Panc1 (cell line): ENCODE results near the gene POLRMT. TPM values are rescaled to one million over a fixed set of nuclear protein-coding genes. Genes with fewer than 3 reads are reported as not detected.

Source experiments
- ATAC-seq: fragments of 200-7000 bp; cut with Tn5 transposase; 2 replicates; pipeline ENCODE4 v1.9.1; 2020; ENCODE audit warnings: mild to moderate bottlenecking, moderate library complexity
- BruUV-seq: library from RNA; stranded (reverse); fragments of 400-500 nt; replicated peaks from 2 replicates; lab custom pipeline; 2021; lab: Mats Ljungman, UMichigan
- CTCF ChIA-PET: fragments of 300-600 bp; sonication (Branson Sonifier 250); formaldehyde crosslinking; loops from one replicate; lab custom pipeline; 2022; ENCODE audit warnings: antibody characterized with exemption; lab: Charles Lee
- POLR2A ChIA-PET: fragments of 300-600 bp; sonication (Branson Sonifier 250); formaldehyde crosslinking; loops from one replicate; lab custom pipeline; 2022; ENCODE audit warnings: antibody characterized with exemption; lab: Charles Lee
- DNase-seq: peaks from one replicate; pipeline ENCODE4 v3.0.0-alpha.2; 2010; ENCODE audit warnings: low read depth, low spot score
- H3K27ac ChIP-seq: 2 replicates; pipeline ENCODE4 v1.5.1; 2011; ENCODE audit warnings: mild to moderate bottlenecking, low read length, inconsistent platforms
- H3K27me3 ChIP-seq: fragments of 200-500 bp; sonication (Bioruptor generic); 2 replicates; pipeline ENCODE4 v1.6.0; 2014; ENCODE audit warnings: low read length, inconsistent platforms; ENCODE audit not compliant: control insufficient read depth, insufficient read depth
- H3K36me3 ChIP-seq: fragments of 200-500 bp; sonication (Bioruptor generic); 2 replicates; pipeline ENCODE4 v1.5.1; 2014; ENCODE audit warnings: inconsistent platforms, mild to moderate bottlenecking, low read length, moderate library complexity; ENCODE audit not compliant: control insufficient read depth, insufficient read depth
- H3K4me1 ChIP-seq: 2 replicates; pipeline ENCODE4 v1.5.1; 2011; ENCODE audit warnings: inconsistent platforms, mild to moderate bottlenecking, low read length, moderate library complexity; ENCODE audit not compliant: control insufficient read depth, insufficient read depth
- H3K4me3 ChIP-seq, 2 experiments: 2 replicates each; pipeline ENCODE4 v1.5.1; 2011 to 2012; ENCODE audit warnings: low read depth in 2 of 2, low read length in 2 of 2, mild to moderate bottlenecking in 2 of 2, inconsistent platforms in 1 of 2, moderate library complexity in 1 of 2
- H3K9me3 ChIP-seq: fragments of 200-500 bp; sonication (Bioruptor generic); 2 replicates; pipeline ENCODE4 v1.5.1; 2014; ENCODE audit warnings: low read depth, mild to moderate bottlenecking, inconsistent platforms, low read length, moderate library complexity; ENCODE audit not compliant: control insufficient read depth, insufficient read depth
- CTCF ChIP-seq: fragments of 450-650 bp; IDR thresholded peaks from 2 replicates; pipeline ENCODE4 v1.5.1; 2017; ENCODE audit warnings: mild to moderate bottlenecking
- POLR2AphosphoS5 ChIP-seq: IDR thresholded peaks from 2 replicates; pipeline ENCODE4 v1.6.1; 2012; ENCODE audit warnings: mild to moderate bottlenecking, low read depth, low read length, moderate library complexity
- REST ChIP-seq, 2 experiments: IDR thresholded peaks; 2 replicates each; pipeline ENCODE4 v1.6.1; 2011 to 2012; ENCODE audit warnings: low read depth in 2 of 2, control low read depth in 1 of 2, low read length in 1 of 2, mild to moderate bottlenecking in 1 of 2, moderate library complexity in 1 of 2; ENCODE audit not compliant: insufficient read depth in 1 of 2
- SIN3A ChIP-seq: IDR thresholded peaks from 2 replicates; pipeline ENCODE4 v1.6.1; 2012; ENCODE audit warnings: low read depth, mild to moderate bottlenecking, low read length, moderate library complexity, borderline replicate concordance; ENCODE audit not compliant: insufficient read depth
- TCF7L2 ChIP-seq: IDR thresholded peaks from 2 replicates; pipeline ENCODE4 v1.6.1; 2011; ENCODE audit warnings: mild to moderate bottlenecking, low read depth, low read length, inconsistent platforms
- in situ Hi-C: cut with HindIII; loops from 2 replicates; pipeline ENCODE4 v1.10.0; 2016; ENCODE audit warnings: low sequenced_read_pairs, low pct_unique_long_range_greater_than_20kb
- intact Hi-C: fragments of 100-400 bp; cut with micrococcal nuclease; formaldehyde crosslinking; loops from one replicate; pipeline ENCODE4 v1.10.0; 2022; ENCODE audit not compliant: unreplicated experiment
- total RNA-seq: library from RNA; stranded (reverse); gene quantifications from one replicate; pipeline ENCODE4 v1.2.1, GENCODE V29; 2021; ENCODE audit not compliant: unreplicated experiment

POLRMT gene
- total RNA-seq, 1 experiment from 2014 or later, result 56.0 TPM

GRCh38 chr19:567296-567900 is 65.9 kb downstream of the POLRMT start:
- TF ChIP-seq SIN3A (no peak), REST (IDR thresholded peaks at IDR 0.05; ENCODE audit: insufficient read depth in 1 of 2, low read depth in 2 of 2, low read length in 1 of 2) (no peak), TCF7L2 (no peak), POLR2AphosphoS5 (no peak), CTCF (no peak)
- in situ Hi-C loops, result no loop called here
- no peak for ATAC-seq
- no TSS peak for BruUV-seq
- no peak overlapping the region for H3K27ac ChIP-seq
- ChIA-PET POLR2A (no interaction called here), CTCF (no interaction called here)
- no peaks in the 10 kb centered on the region for H3K9me3 ChIP-seq
- peaks cover 9% of the 10 kb centered on the region for H3K4me1 ChIP-seq
- no peaks in the 10 kb centered on the region for H3K27me3 ChIP-seq
- intact Hi-C loops, result no loop called here
- no peak for DNase-seq
- H3K36me3 ChIP-seq, result no peaks in the 10 kb centered on the region; the same call in 1 of the 2 replicates
- H3K4me3 ChIP-seq, result no peak overlapping the region

Other genes with a start within 250 kb of the POLRMT start
- 13.6 TPM for gene C2CD4C, start 224.4 kb downstream of the POLRMT start, total RNA-seq
- 6.7 TPM for gene SHC2, start 172.5 kb downstream of the POLRMT start, total RNA-seq
- gene MADCAM1, start 137.1 kb downstream of the POLRMT start, total RNA-seq, result 0.54 TPM
- 17.6 TPM for gene TPGS1, start 126.0 kb downstream of the POLRMT start, total RNA-seq
- 80.5 TPM for gene CDC34, start 101.8 kb downstream of the POLRMT start, total RNA-seq
- 0.69 TPM for gene GZMM, start 89.5 kb downstream of the POLRMT start, total RNA-seq
- 653 TPM for gene BSG, start 60.9 kb downstream of the POLRMT start, total RNA-seq
- 15.1 TPM for gene HCN2, start 43.7 kb downstream of the POLRMT start, total RNA-seq
- gene FGF22, start 6.3 kb upstream of the POLRMT start, total RNA-seq, result 0.72 TPM
- gene RNF126, start 29.7 kb upstream of the POLRMT start, total RNA-seq, result 61.2 TPM
- 32.5 TPM for gene FSTL3, start 42.9 kb upstream of the POLRMT start, total RNA-seq
- not detected for gene PRSS57, start 61.9 kb upstream of the POLRMT start, total RNA-seq
- gene PALM, start 75.4 kb upstream of the POLRMT start, total RNA-seq, result 14.4 TPM
- 5.8 TPM for gene MISP, start 117.6 kb upstream of the POLRMT start, total RNA-seq
- gene PTBP1, start 163.9 kb upstream of the POLRMT start, total RNA-seq, result 515 TPM
- gene PLPPR3, start 188.4 kb upstream of the POLRMT start, total RNA-seq, result 63.7 TPM
- gene AZU1, start 194.3 kb upstream of the POLRMT start, total RNA-seq, result 5.8 TPM
- gene PRTN3, start 207.5 kb upstream of the POLRMT start, total RNA-seq, result 1.5 TPM
- gene ELANE, start 218.8 kb upstream of the POLRMT start, total RNA-seq, result 0.57 TPM
- 9.9 TPM for gene CFD, start 226.1 kb upstream of the POLRMT start, total RNA-seq